GM18868 (cell line): ENCODE results near the gene CHL1.

ENCODE experiments used
- ATAC-seq: cut with Tn5 transposase; IDR thresholded peaks from one replicate; pipeline ENCODE4 v1.9.1; 2021; ENCODE audit warnings: mild to moderate bottlenecking, moderate library complexity; ENCODE audit not compliant: unreplicated experiment

CHL1 gene

GRCh38 chr3:279325-279724 lies 82.8 kb downstream of the CHL1 start:
- no peak for ATAC-seq

DNA sequence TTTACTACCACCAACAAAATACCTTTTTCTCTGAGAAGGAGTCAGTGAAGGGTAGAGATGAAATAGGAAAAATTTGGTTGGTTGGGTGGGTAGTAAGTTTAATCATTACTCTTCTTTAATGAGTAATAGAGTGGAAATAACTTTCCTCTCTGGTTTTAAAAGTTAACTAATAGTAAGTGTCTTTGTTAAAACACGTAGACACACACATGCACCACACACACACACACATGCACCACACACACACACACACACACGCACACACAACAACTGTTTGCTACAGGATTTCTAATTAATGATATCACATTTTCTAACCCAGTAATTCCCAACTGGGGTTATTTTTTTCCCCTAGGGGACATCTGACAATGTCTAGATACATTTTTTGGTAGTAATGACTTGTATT lies 84.1 kb downstream of the CHL1 start:
- ATAC-seq: no peak

DNA sequence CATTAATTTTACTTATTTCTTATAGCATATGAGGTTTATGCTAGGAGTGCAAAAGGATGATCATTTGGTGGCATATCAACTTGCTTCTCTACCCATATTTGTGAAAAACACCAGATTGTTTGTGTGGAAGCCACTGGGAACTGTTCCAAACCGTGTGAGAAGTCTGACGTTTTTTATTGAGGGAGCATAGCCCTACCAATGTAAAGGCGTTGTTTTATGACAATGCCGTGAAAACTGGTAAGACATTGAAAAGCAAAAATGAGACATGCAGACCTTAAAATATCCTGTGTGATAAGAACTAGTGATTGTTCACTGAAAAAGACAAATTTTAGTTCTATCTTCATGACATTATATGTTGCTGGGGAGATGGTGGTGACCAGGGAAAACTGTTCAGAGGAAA lies 87.8 kb downstream of the CHL1 start:
- no peak for ATAC-seq

GRCh38 chr3:288417-288816 lies 91.9 kb downstream of the CHL1 start:
- ATAC-seq: no peak

DNA sequence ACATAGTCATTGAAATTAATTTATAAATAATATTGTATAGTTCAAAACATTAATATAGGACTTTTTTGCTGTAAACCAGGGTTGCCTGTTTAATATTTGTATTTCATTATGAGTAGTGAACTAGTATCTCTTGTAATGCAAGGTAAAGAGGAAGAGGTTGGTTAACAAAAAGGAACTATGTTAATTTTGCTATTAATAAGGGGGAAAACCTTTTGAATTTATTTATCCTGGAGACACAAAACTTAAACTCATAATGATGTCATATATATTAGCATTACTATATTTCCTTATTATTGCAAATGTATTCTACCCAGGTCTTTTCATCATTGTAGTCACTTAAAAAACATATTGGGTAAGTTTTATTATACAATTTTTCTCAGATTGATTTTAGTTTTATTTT lies 94.5 kb downstream of the CHL1 start:
- ATAC-seq: no peak

GRCh38 chr3:291646-292436 lies 95.3 kb downstream of the CHL1 start:
- no peak for ATAC-seq

GRCh38 chr3:294096-294495 lies 97.5 kb downstream of the CHL1 start:
- no peak for ATAC-seq

- no peak for ATAC-seq
These were observed 98.0 kb downstream of the CHL1 start for GRCh38 chr3:294581-294980.

GRCh38 chr3:295166-295565 lies 98.6 kb downstream of the CHL1 start:
- ATAC-seq: no peak

DNA sequence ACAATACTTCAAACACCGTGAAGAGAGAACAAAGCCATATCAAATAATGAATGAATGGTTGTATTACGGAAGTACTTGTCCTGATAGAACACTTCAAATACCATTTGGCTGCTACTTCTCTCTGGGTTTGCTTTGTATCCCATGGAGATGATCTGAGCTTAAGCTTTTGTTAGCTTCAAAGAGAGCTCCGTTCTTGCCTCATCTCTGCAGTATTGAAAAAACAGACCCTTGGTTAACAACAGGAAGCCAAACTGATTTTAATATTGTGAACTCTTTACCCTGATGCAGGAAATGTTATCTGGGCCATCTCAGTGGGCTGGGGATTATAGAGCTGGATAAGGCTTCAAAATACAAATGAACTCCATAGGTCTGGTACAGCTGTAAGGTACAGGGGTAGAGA lies 101.0 kb downstream of the CHL1 start:
- no peak for ATAC-seq

- ATAC-seq: no peak
These were observed 103.2 kb downstream of the CHL1 start for GRCh38 chr3:299590-300301.

DNA sequence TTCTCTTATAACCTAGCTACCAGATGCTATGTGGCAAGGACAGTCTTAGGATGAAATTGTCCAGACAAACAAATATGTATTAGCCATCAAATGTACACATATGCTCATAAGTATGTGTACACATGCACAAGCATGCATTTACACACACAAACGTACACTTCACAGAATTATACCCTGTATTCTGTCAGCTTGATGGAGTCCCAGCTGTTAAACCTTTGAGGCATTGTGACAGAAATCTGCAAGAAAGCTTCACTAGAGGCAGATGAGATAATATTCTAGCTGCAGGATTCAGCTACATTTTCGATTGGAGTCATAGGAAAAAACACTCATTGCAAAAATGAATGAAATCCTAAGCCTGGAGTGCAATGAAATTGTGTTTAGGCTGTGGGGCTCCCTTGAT lies 110.6 kb downstream of the CHL1 start:
- ATAC-seq: no peak

DNA sequence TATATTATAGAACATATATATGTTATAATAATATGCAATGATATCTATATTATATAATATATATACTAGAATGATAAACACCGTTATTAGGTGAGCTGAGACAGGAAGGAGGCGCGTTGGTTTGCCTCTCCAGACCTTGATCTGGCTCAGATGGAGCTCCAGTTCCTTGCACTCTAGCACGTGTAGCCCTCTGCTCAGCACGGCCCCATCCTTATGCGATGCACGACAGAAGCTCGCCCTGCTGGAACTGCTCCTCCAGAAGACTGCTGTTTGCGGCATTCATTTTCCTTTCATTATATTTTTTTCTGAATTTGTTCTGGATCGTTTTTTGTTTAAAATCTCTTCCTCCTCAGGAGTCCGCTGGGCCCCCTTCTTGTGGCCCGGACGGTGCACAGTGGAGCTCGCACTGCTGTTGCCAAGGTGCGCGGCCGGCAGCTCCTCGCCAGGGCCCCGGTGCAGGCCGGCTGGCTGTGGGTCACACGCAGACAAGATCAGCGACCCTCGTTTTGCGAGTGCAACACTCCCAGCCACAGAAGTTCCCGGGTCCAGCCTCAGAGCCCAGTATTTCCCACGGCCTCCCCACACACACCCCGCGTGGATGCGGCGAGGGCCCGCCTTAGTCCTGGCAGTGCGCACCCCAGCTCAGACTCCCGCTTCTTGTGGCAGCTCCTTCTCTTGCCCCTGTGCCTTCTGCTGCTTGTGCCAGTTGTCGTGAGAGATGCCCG lies 112.2 kb downstream of the CHL1 start:
- ATAC-seq: no peak

GRCh38 chr3:312160-312733 lies 115.7 kb downstream of the CHL1 start:
- ATAC-seq: no peak

GRCh38 chr3:312911-313310 lies 116.3 kb downstream of the CHL1 start:
- no peak for ATAC-seq

DNA sequence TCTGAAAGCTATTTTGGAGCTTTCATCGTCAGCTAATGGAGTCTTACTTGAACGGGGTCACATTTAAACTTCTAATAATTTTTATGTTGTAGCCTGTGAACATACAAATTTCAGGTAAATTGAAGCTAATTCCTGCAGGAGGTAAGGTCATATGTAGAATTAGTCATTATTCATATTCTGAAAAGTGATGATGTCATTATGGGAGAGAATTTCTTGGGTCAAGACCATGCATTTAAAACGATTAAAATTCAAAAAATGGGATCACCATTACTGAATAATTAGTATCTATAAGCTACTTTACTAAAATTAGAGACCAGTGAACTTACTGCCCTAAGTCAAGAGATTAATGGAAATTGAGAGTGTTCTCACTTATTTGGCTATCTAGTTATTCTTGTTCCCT lies 120.4 kb downstream of the CHL1 start:
- no peak for ATAC-seq

DNA sequence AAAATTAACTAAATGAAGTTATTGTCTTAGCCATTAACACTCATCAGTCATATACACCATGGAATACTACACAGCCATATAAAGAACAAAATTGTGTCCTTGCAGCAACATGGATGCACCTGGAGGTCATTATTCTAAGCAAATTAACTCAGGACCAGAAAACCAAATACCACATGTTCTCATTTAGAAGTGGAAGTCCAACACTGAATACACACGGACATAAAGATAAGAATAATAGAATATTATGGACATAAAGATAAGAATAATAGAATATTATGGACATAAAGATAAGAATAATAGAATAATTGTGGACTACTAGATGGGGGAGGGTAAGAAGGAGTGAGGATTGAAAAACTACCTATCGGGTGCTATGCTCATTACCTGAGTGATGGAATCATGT lies 122.3 kb downstream of the CHL1 start:
- ATAC-seq: no peak

GRCh38 chr3:324423-324822 lies 127.9 kb downstream of the CHL1 start:
- ATAC-seq: no peak

DNA sequence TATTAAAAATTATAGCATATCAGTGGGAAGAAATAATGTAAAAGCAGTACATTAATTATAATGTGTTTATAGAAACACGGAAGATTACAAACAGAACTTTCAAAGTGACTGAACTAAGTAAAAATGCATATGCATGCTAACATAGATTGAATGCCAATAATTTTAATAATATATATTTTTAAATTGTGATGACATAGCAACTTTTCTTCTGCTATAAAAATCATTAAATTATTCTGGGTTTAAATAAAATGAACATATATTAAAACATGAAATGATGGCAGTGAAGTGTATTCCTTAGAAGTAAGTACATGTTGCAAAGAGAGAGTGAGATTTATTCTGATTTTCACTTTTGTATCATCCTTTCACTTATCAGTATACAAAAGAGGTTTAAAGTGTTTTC lies 128.9 kb downstream of the CHL1 start:
- ATAC-seq: no peak

DNA sequence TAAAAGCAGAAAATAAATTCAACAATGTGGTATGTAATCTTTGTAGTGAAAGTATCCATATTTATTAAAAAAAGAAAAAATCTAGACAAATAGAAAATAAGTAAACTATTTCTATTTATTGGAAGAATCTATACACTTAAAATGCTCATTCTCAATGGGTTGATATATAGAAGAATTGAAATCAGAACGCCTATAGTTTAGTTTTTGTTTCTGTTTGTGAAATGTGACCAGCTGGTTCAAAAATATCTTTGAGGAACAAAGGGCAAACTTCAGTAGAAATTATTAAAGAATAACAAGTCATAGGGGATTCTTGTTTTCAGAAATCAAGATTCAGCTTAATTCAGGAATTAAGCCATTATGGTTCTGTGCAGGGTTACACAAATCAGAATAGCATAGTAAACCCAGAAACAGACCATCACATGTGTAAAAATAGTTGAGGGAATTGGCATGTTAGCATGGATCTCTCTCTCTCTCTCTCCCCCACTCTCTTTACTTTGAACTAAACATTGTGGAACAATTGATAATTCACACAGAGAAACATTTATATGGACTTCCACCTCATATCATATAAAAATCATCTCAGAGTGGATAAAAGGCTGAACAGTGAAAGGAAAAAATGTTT lies 134.0 kb downstream of the CHL1 start:
- no peak for ATAC-seq

DNA sequence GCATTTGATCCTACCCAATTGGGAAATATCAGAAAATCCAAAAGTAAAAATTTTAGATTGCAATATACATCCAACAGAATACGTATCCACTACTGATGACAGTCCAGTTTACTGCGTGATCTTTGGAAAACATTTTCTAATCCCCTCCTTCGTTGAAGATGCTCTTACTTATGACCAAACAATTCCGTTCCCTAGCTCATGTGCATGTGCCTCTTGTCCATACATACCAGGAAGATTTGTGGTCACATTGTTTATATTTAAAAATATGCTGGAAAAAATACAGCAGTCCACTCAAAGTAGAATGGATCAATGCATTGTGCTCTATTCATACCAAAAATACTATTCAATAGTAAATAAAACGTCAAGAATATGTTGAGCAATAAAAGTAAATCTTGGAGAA lies 135.3 kb downstream of the CHL1 start:
- no peak for ATAC-seq
